HG02885 (cell line): ENCODE measurements around the gene DHPS.

Experiments used
- ATAC-seq: cut with Tn5 transposase; IDR thresholded peaks from one replicate; pipeline ENCODE4 v1.9.1; 2021; ENCODE audit warnings: mild to moderate bottlenecking; ENCODE audit not compliant: unreplicated experiment, poor library complexity

The DHPS gene

DNA sequence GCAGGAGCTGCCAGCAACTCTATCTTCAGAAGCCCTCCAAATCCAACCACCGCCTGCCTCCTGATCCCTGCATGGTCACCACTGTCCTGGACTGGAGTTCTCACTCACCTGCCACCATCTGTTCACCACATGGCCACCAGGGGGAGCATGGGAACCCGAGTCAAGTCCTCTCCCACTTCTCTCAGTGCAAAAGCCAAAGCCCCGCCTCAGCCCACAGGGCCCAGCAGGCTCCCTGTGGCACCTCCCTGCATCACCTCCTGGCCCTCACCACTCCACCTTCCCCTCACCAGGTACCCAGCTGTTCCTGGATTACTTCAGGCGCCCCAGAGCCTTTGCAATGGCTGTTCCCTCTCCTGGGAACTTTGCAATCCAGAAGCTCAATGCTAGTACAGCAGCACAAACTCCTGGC is 5.3 kb downstream of the DHPS start:
- no peak for ATAC-seq

DNA sequence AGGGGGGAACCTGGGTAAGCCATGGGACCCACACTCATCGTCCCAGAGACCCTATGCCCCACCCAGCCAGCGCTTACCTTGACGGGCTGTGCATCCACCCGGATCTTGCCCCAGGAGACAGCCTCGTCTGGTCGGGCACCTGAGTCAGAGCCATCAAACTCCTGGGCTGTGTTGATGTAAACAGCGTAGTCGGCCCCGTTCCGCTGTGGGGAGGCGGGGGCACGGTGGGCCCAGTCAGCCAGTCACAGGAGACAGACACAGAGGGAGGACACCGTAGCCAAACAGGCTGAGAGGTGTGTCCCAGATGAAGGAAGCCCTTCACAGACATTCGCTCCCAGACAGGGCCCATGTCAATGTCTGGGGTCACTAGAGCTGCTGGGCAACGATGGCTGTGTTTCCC is 5.7 kb downstream of the DHPS start:
- no peak for ATAC-seq

DNA sequence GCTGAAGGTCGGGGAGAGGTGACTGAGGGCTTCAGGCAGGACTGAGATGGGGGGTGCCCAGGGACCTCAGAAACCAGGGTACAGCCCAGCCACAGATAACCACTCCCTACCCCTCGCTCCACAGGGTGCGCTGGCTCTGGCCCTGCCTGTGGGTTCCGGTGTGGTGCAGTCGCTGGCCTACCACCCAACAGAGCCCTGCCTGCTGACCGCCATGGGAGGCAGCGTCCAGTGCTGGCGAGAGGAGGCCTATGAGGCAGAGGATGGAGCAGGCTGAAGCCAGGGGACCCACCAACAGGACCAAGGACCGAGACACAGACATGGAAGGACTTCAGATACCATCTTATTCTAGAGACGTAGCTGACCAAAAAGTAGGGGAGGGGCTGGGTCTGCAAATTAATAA is 6.3 kb downstream of the DHPS start:
- ATAC-seq = no peak

GRCh38 chr19:12672744-12673143 is 8.9 kb downstream of the DHPS start:
- no peak for ATAC-seq

DNA sequence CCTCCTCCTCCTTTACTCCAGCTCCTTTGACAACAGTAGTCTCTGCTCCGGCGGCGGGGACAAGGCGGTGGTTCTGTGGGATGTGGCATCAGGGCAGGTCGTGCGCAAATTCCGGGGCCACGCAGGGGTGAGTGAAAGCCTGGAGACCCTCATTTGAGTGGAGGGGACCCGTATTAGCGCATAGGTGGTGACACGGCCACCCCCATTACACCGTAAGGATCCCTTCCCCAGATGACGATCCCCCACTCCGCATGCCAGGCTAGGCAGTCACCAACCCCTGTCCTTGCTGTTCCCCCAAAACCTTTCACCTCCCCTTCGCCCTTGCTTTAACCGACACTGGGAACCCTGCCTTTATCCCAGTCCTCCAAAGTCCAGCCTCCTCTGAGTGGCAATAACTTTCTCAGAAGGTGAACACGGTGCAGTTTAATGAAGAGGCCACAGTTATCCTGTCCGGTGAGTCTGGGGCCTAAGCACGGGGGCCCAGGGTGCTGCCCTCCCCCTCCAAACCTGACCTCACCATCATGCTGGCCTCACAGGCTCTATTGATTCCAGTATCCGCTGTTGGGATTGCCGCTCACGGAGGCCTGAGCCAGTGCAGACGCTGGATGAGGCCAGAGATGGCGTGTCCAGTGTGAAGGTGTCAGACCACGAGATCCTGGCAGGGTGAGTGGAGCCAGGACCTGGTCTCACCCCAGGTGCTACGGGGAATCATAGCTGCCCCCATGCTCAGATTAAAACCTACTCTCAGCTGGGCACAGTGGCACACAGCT is 11.3 kb downstream of the DHPS start:
- ATAC-seq = no peak

DNA sequence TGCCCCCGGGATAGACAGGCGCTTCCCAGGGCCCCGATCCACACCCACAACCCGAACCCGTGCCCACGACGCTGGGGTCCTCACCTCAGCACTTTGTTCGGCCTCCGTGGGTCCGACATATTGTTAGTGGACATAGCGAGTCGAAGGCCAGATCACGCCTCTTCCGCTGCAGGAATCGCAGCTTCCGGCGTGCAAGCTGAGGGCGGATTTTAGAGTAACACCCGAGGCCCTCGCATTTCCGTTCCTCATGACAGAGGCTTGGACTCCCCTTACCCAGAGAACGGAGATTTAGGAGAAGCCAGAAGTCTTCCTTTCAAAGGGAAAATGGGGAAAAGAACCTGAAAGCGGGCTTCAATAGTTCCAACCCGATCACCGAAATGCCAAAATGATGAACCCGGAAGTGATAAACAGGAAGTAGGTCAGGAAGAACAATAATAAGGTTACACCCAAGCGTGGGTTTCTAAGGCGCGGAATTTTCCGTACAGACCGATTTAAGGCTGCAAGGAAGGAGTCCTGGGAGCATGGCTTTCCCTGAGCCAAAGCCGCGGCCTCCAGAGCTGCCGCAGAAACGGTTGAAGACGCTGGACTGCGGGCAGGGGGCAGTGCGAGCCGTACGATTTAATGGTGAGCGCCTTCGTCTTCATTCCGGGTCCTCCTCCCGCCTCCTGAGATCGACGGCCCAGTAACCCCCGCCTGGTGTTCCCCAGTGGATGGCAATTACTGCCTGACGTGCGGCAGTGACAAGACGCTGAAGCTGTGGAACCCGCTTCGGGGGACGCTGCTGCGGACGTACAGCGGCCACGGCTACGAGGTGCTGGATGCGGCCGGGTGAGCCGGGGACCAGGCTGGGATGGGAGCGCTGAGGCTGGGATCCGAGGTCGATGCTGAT is 12.2 kb downstream of the DHPS start:
- peak; percentile 38 for ATAC-seq

GRCh38 chr19:12668932-12669269 is 12.8 kb downstream of the DHPS start:
- ATAC-seq = peak; percentile 12

- ATAC-seq = no peak
These were observed 13.3 kb downstream of the DHPS start for GRCh38 chr19:12668346-12668745.

GRCh38 chr19:12667731-12668302 is 13.9 kb downstream of the DHPS start:
- no peak for ATAC-seq

- ATAC-seq = peak; percentile 70
These were observed 15.2 kb downstream of the DHPS start, which contains the start of the genes MAN2B1 and WDR83 for GRCh38 chr19:12666265-12667048. Gene MAN2B1, minus strand, starts transcription at chr19:12666742. Its CDS starts 41 bp downstream, at chr19:12666701. Gene WDR83, plus strand, starts transcription at chr19:12666807. Its CDS starts 2,984 bp downstream, at chr19:12669791.

- no peak for ATAC-seq
These were observed 15.9 kb downstream of the DHPS start for GRCh38 chr19:12665671-12666264.

GRCh38 chr19:12665281-12665573 is 16.5 kb downstream of the DHPS start:
- ATAC-seq = no peak

GRCh38 chr19:12664406-12665280 is 17.0 kb downstream of the DHPS start:
- ATAC-seq = no peak

- ATAC-seq = no peak
These were observed 20.7 kb downstream of the DHPS start for GRCh38 chr19:12660980-12661379.

DNA sequence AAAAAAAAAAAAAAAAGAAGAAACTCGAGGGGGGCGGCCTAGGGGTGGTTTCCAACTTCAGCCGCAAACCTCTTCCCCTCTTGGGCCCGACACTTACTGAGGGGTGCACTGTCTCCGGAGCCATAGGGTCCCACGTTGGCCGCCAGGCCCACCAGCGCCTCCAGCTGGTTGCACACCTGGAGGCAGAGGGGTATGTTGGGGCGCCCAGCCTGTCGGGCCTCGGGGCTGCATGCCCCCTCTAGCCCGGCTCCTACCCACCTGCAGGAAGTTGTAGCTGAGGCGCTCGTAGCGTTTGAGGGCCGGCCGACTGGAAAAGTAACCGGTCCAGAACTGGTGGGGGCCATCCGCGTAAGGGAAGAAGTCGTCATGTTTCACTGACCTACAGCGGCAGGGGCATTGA is 23.7 kb downstream of the DHPS start:
- no peak for ATAC-seq

- ATAC-seq = no peak
These were observed 24.6 kb downstream of the DHPS start for GRCh38 chr19:12656899-12657571.

GRCh38 chr19:12655546-12655945 is 26.1 kb downstream of the DHPS start:
- no peak for ATAC-seq

DNA sequence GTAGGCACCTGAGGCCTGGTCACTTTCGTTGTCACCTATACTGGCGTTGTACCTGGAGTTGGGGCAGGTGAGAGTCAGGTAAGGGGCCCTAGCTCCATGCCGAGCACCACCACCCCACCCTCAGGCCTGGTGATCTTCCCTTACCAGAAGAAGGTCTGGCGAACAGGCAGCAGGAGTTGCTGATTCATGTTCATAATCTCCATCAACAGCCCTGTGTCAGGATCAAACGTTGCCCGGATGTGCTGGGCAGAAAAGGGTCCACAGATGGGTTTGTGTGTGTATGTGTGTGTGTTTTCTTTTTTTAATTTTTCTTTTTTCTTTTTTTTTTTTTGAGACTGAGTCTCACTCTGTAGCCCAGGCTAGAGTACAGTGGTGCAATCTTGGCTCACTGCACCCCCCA is 29.5 kb downstream of the DHPS start:
- ATAC-seq = no peak

DNA sequence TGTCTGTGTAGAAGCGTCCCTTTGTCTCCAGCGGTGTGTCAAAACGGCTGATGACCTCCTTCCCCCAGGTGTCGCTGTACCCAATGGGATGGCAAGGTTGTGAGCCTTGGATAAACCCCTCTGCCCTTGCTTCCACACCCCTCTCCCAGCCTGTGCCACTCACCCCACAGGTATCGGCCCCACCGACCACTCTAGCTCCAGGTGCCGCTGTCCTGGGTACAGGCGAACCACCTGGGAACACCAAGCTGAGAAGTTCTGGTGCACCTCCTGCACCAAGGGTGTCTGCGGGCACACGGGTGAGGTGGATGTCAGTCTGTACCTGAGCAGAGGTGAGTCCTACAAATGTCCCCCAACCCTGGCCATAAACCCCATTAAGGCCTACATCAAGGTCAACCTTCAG is 31.7 kb downstream of the DHPS start:
- ATAC-seq = no peak
